IPS-NIHi11 (cell line): ENCODE measurements around the gene SLC12A3.

ENCODE experiments used
- DNase-seq: peaks from one replicate; pipeline ENCODE4 v3.0.0; 2012; ENCODE audit warnings: mixed read lengths, low spot score

Gene SLC12A3

DNA sequence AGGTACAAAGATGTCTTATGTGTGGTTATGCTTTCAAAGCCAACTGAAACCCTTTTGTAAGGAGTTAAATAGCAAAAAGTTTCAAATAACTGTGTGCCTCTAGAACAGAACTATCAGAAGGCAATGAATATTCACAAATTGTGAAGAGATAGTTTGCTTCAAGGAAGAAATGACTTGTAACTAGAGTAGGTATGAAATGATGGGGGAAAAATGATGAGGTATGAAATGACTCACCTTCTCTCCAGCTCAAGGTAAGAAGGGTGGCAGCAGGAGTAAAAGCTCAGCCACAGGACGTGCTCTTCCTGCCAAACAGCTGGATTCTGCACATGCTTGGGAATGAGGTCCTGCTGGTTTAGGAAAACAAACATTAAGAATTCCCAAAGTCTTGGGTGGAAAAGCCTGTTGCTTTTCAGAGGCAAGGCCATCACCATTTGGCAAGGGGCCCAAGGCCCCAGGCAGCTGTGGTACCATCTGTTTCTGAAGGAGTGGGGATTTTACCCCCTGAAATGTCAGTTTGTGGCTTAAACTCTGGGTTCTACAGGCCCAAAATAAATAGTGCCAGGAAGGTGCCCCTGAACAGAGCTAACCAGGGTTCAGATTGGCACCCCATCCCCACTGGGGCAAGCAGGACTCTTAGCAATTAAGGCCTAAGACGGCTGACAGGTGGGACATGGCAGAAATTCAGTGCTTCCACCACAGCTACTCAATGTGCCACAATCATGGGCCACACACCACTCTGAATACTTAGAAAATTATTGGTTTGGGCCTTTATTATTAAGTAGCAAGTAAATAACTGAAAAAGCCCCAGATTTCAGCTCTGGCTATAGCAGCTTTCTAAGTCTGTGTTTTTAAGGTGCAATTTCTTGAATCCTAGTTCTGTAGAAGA, 80.2 kb downstream of the SLC12A3 start:
- DNase-seq = no peak

- no peak for DNase-seq
Observed at GRCh38 chr16:56945847-56946527, 81.0 kb downstream of the SLC12A3 start.

DNA sequence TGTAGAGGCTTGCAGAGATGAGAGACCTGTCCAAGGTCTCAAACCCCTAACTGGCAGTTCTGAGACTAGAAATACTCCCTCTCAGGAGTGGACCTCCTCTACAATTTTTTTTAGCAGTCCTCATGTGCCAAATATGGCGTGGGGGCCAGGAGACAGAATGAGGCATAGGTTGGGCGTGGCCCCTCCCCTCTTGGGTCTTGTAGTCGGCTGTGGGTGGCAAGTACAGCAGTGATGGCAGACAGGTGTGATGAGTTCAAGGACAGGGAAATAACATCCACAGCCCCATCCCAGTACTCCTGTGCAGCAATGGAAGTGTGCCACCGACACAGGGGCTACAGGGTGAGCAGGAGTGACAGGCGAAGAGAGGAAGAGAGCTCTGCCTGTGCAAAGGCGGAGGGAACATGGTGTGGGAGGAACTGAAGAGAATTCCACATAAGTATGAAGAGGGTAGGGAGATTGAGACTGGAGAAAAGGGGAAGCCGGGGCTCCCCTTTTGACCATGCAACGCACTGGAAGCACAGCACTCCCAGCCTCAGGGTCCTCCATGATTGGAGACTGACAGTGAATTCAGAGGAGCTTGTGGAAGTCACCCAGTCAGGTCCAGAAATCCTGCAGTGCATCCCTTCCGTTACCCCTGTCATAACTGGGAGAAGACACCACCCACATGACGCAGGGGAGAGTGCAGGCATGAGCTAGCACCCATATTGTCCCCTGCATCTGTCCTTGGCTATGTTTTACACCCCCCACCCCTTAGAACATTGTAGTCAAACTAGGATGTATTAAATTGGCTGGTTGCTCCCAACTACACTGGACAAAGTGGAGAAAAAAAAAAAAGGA, 82.0 kb downstream of the SLC12A3 start:
- DNase-seq = no peak

GRCh38 chr16:56947604-56947995, 82.6 kb downstream of the SLC12A3 start:
- no peak for DNase-seq

- DNase-seq = no peak
Observed at GRCh38 chr16:56948234-56948633, 83.2 kb downstream of the SLC12A3 start.

DNA sequence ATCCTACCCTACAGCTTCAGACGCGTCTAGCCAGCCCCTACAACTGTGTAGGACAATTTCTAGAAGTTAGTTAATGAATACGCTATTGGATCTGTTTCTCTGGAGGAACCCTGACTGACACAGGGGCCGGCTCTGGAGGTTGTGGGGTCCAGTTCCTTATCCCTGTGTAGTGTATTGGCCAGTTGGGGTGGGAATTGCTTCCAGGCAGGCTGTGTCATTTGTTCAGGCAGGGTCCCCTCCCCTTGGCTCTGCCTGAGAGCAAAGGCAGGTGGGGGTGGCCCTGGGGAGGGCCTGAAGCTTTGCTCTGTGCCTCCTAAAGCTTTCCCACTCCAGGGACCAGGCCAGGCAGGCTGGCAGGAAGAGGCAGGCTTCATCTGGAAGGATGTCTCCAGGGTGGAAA, 85.0 kb downstream of the SLC12A3 start:
- DNase-seq = no peak

- no peak for DNase-seq
Observed at GRCh38 chr16:56950455-56950854, 85.4 kb downstream of the SLC12A3 start.

DNA sequence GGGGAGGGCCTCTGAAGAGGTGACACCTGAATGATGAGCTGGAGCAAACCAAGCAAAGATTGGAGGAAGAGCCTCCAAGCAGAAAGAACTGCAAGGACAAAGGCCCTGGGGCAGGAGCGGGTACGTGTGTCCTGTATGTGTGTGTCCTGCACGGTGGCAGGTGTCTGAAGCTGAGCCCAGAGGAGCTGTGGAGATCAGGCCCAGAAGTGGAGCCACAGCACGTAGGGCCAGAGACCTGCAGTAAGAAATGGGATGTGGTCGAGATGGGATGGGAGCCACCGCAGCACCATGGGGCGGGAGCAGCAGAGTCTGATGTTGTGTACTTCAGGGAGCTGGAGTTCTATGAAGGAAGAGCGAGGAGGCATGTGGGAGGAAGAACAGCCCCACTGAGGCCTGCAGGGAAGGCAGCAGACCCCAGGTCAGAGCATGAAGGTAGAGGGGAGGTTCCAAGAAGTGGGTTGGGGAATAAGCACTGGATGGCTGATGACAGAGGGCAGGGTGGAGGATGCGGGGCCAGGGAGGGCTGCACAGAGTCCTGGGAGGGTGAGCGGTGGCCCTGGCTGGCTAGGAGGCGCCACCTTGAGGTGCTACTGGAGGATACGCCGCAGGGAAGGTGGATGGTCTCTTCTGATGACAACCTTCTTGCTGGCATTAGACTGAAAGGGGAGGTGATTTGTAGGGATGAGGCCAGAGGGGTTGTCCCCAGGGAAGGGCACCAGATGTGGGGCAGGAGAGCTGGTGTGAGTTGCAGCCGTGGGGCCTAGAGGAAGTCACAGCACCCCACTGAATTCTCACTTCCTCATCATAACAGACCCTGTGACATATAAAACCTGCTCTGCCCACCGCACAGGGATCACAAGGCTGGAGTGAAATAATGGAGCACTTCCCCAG, 86.1 kb downstream of the SLC12A3 start:
- DNase-seq = peak; percentile 78

DNA sequence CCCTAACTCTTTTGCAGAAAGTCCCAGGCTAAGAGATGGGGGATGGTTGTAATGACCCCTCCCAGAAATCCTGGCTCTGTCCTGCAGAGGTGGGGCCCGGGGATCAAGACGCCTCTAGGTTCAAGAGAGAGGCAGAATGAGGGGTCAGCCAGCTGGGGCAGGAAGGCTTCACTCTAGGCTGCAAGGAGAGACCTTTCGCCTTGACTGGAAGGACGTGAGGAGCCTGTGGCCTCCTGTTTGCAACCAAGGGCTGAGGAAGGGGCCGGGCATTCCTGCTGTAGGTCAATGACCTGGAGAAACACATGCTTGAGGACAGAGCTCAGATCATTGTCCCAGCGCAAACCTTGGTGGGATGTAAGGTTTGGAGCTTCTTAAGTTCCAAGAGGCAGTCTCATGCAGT, 88.0 kb downstream of the SLC12A3 start:
- no peak for DNase-seq

- DNase-seq = no peak
Observed at GRCh38 chr16:56956076-56956475, 91.1 kb downstream of the SLC12A3 start.

- no peak for DNase-seq
Observed at GRCh38 chr16:56956756-56957155, 91.7 kb downstream of the SLC12A3 start.

GRCh38 chr16:56960681-56961281, 95.8 kb downstream of the SLC12A3 start:
- no peak for DNase-seq

GRCh38 chr16:56961386-56961785, 96.4 kb downstream of the SLC12A3 start:
- DNase-seq = no peak

DNA sequence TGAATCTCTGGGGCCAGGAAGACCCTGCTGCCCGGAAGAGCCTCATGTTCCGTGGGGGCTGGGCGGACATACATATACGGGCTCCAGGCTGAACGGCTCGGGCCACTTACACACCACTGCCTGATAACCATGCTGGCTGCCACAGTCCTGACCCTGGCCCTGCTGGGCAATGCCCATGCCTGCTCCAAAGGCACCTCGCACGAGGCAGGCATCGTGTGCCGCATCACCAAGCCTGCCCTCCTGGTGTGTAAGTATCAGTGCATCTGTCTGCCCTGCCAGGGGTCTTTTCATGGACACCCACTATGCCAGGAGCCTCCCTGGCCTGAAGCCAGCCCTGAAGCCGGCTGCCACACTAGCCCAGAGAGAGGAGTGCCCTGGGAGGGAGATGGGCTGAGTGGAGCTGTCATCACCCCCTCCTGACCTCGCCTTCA, 96.9 kb downstream of the SLC12A3 start, which contains the start of gene CETP:
CETP (plus strand) TSS at position 100 of the 431 bp plus-strand sequence; CDS start at position 130, 30 bp downstream.
- DNase-seq = no peak

DNA sequence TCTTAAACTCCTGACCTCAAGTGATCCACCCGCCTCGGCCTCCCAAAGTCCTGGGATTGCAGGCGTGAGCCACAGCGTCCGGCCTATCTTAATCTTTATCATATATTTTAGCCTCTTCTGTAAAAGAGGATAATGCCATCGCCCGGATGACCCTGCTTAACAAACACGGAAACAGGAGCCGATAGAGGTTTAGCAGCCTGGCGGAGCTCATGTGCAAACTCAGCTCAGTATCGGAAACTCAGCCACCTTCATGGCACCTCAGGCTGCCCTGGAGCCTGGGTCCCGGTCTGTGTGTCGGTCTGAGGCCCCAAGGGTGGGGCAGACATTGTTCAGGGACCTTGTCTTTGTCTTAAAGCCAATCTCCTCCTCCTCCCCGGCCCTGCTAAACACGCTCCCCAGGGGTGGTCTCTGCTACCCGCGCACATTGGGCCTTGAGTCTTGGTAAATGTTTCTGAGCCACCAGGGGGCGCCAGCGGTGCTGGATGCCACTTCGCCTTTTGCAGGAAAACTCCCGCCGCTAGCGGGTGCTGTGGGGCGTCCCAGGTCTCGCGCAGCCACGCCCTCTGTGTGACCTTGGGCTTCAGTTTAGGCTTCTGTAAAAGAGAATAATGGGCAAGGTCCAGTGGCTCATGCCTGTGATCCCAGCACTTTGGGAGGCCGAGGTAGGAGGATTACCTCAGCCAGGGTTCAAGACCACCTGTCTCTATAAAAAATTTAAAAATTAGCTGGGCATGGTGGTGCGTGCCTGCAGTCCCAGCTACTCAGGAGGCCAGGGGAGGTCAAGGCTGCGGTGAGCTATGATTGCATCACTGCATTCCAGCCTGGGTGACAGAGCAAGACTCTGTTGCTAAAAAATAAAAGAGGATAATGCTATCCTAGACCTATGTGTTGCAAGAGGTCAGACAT, 99.5 kb downstream of the SLC12A3 start:
- DNase-seq = peak; percentile 91
